HL-60 (cell line): ENCODE measurements around the gene STARD3.

Experiments
- DNase-seq, 2 experiments: peaks; one replicate each; pipeline ENCODE4 v3.0.0-alpha.2; 2010 to 2020; ENCODE audit warnings: low read depth in 1 of 2, low spot score in 1 of 2
- H3K27ac ChIP-seq: fragments of 250-450 bp; sonication (Bioruptor Pico); replicated peaks from 2 replicates; pipeline ENCODE4 v1.5.1; 2020; ENCODE audit warnings: mild to moderate bottlenecking, moderate library complexity
- H3K27me3 ChIP-seq: fragments of 250-450 bp; sonication (Bioruptor Pico); 2 replicates; pipeline ENCODE4 v1.5.1; 2021; ENCODE audit warnings: mild to moderate bottlenecking, moderate library complexity; ENCODE audit not compliant: insufficient read depth, poor library complexity, severe bottlenecking
- H3K4me3 ChIP-seq: replicated peaks from 2 replicates; pipeline ENCODE4 v1.5.1; 2011; ENCODE audit warnings: mild to moderate bottlenecking, control low read depth, low read length; ENCODE audit not compliant: insufficient read depth
- CTCF ChIP-seq: IDR thresholded peaks from one replicate; pipeline ENCODE4 v1.5.1; 2011; ENCODE audit warnings: low read length, control low read depth, inconsistent platforms; ENCODE audit not compliant: insufficient read depth
- GABPA ChIP-seq: IDR thresholded peaks from 2 replicates; pipeline ENCODE4 v1.6.1; 2012; ENCODE audit warnings: low read depth
- POLR2AphosphoS5 ChIP-seq: IDR thresholded peaks from 2 replicates; pipeline ENCODE4 v1.6.1; 2012; ENCODE audit warnings: low read depth
- REST ChIP-seq: IDR thresholded peaks from 2 replicates; pipeline ENCODE4 v1.6.1; 2012; ENCODE audit warnings: low read depth; ENCODE audit not compliant: insufficient replicate concordance
- SPI1 ChIP-seq: IDR thresholded peaks from 2 replicates; pipeline ENCODE4 v1.6.1; 2012; ENCODE audit warnings: low read depth, mild to moderate bottlenecking, borderline replicate concordance

The STARD3 gene

DNA sequence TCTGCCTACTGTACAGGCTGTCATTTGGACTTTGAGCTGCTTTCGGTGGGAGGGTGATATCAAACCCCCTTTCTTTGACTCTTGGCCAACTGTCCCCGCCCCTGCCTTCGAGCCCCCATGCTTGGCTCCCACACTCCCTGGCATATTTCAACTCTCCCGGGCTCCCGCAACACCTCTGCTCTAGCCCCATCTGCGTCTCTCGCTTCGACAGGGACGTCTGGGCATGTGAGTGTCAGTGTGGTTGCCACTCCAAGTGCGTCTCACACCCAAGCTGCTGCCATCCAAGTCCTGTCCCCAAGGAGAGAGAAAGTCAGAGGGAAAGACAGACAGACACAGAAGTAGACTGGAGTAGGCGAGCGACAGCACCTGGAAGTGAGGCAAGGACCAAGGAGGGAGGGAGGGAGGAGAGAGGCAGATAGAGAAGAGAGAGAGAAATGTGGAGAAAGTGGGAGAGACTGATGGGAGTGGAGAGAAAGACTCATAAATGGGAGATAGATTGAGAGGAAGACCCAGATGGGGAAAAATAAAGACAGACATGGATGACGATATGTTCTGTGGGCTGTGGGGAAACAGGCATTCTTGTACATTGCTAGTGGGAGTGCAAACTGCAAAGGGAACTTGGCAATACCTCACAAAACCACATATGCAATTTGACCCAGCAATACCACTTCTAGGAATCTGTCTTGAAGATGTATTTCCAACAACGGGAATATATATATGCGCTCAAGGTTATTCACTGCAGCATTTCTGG lies 11.8 kb downstream of the STARD3 start:
- no peak overlapping the region for H3K27ac ChIP-seq
- H3K27me3 ChIP-seq = no peaks in the 10 kb centered on the region
- H3K4me3 ChIP-seq = no peak overlapping the region
- TF ChIP-seq REST (no peak), SPI1 (peak; percentile 8; the same call in 1 of the 2 replicates), CTCF (no peak), GABPA (no peak), POLR2AphosphoS5 (peak; percentile 57)
- DNase-seq = peak in 1 of 2 experiments; percentile 50

- no peaks in the 10 kb centered on the region for H3K27me3 ChIP-seq
- no peak for DNase-seq
- H3K4me3 ChIP-seq = no peak overlapping the region
- TF ChIP-seq SPI1 (no peak), POLR2AphosphoS5 (no peak), CTCF (no peak), GABPA (no peak), REST (no peak)
- no peak overlapping the region for H3K27ac ChIP-seq
These were observed 13.2 kb downstream of the STARD3 start for GRCh38 chr17:39650121-39650579.

DNA sequence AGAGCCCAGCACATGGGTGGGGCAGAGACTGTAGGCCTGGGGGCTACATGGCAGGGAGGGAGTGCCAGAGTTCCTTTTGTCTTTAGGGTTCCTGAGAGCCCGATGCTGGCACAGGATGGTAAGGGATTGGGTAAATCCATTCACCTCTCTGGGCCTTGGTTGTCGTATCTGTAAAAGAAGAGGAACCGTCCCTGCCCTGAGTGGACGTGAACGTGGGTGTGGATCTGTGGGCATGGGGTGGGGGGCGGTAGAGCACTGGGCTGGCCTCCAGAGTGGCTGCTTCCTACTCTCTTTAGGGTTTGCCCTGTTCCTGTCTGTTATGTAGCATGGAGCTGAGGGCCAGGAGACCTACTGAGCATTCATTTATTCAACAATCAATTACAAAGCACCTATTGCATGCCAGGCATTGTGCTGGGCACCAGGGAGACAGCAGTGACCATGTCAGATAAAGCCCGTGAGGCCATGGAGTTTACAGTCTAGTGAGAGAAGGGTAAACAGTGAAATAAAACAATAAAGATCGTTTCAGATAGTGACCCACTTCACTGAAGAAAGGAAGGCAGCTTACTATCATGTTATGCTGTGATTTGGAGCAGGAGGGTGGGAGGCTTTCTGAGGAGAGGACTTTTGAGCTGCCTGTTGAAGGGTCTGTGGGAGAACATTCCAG lies 15.1 kb downstream of the STARD3 start:
- TF ChIP-seq REST (no peak), SPI1 (no peak), GABPA (no peak), CTCF (no peak), POLR2AphosphoS5 (no peak)
- H3K4me3 ChIP-seq = no peak overlapping the region
- no peaks in the 10 kb centered on the region for H3K27me3 ChIP-seq
- no peak for DNase-seq
- H3K27ac ChIP-seq = no peak overlapping the region
